HepG2 (cell line): ENCODE results near the gene RNFT2. TPM values are rescaled to one million over a fixed set of nuclear protein-coding genes. Genes with fewer than 3 reads are reported as not detected.

Experiments
- ATF3 ChIP-seq: sonication (generic); formaldehyde crosslinking; IDR thresholded peaks from 2 replicates; pipeline ENCODE4 v1.4.0; 2020; ENCODE audit warnings: missing genetic modification reagents
- BCL3 ChIP-seq: sonication (generic); formaldehyde crosslinking; IDR thresholded peaks from 2 replicates; pipeline ENCODE4 v1.5.1; 2020; ENCODE audit warnings: mild to moderate bottlenecking, missing genetic modification reagents, moderate library complexity
- HCFC1 ChIP-seq: fragments of 150-350 bp; IDR thresholded peaks from 2 replicates; pipeline ENCODE4 v1.6.1; 2014; ENCODE audit warnings: low read depth, low read length
- HINFP ChIP-seq: sonication (generic); formaldehyde crosslinking; IDR thresholded peaks from 2 replicates; pipeline ENCODE4 v1.4.0; 2020; ENCODE audit warnings: low read depth, mild to moderate bottlenecking, missing genetic modification reagents
- IRF2 ChIP-seq: IDR thresholded peaks from 2 replicates; pipeline ENCODE4 v1.6.1; 2018; ENCODE audit warnings: missing genetic modification reagents, missing compliant biosample characterization
- LCORL ChIP-seq, 2 experiments: fragments of 450-650 bp in 1 of 2; sonication (generic) in 1 of 2; formaldehyde crosslinking in 1 of 2; IDR thresholded peaks; 2 replicates each; pipeline versions ENCODE4 v1.5.0 to v1.6.1; 2017 to 2020; ENCODE audit warnings: antibody characterized with exemption in 1 of 2, missing genetic modification reagents in 1 of 2
- MYC ChIP-seq: sonication (generic); formaldehyde crosslinking; IDR thresholded peaks from 2 replicates; pipeline ENCODE4 v1.9.0; 2021; ENCODE audit warnings: missing genetic modification reagents, borderline replicate concordance
- PBX3 ChIP-seq: sonication (generic); formaldehyde crosslinking; IDR thresholded peaks from 2 replicates; pipeline ENCODE4 v1.8.1; 2023; ENCODE audit warnings: missing genetic modification reagents, inconsistent platforms, borderline replicate concordance
- RELA ChIP-seq: sonication (generic); formaldehyde crosslinking; IDR thresholded peaks from 2 replicates; pipeline ENCODE4 v1.4.0; 2020; ENCODE audit warnings: missing genetic modification reagents
- RFX1 ChIP-seq: fragments of 450-650 bp; IDR thresholded peaks from 2 replicates; pipeline ENCODE4 v1.6.1; 2017
- SALL1 ChIP-seq: sonication (generic); formaldehyde crosslinking; IDR thresholded peaks from 2 replicates; pipeline ENCODE4 v1.8.0; 2022; ENCODE audit warnings: mild to moderate bottlenecking, missing genetic modification reagents
- SIN3B ChIP-seq: fragments of 150-350 bp; IDR thresholded peaks from 2 replicates; pipeline ENCODE4 v1.6.1; 2014; ENCODE audit warnings: low read length
- SRSF4 ChIP-seq: fragments of 200-400 bp; formaldehyde crosslinking; IDR thresholded peaks from one replicate; pipeline ENCODE4 v1.6.1; 2018; ENCODE audit warnings: mild to moderate bottlenecking, low read depth, low read length, moderate library complexity; ENCODE audit not compliant: poor library complexity, severe bottlenecking
- TFDP2 ChIP-seq: sonication (generic); formaldehyde crosslinking; IDR thresholded peaks from 2 replicates; pipeline ENCODE4 v1.4.0; 2020; ENCODE audit warnings: missing genetic modification reagents
- ZBTB20 ChIP-seq: sonication (generic); formaldehyde crosslinking; IDR thresholded peaks from 2 replicates; pipeline ENCODE4 v1.8.1; 2023; ENCODE audit warnings: missing genetic modification reagents, low read depth, mild to moderate bottlenecking, borderline replicate concordance
- ZFP1 ChIP-seq: IDR thresholded peaks from 2 replicates; pipeline ENCODE4 v1.6.1; 2016
- ZFX ChIP-seq: sonication (generic); formaldehyde crosslinking; IDR thresholded peaks from 2 replicates; pipeline ENCODE4 v1.4.0; 2020; ENCODE audit warnings: mild to moderate bottlenecking, low read depth, missing genetic modification reagents, moderate library complexity
- ZNF513 ChIP-seq: sonication (generic); formaldehyde crosslinking; conservative IDR thresholded peaks from 2 replicates; pipeline ENCODE4 v1.5.0; 2020; ENCODE audit warnings: missing genetic modification reagents
- ZNF883 ChIP-seq: sonication (generic); formaldehyde crosslinking; IDR thresholded peaks from 2 replicates; pipeline ENCODE4 v1.5.1; 2020; ENCODE audit warnings: mild to moderate bottlenecking, missing genetic modification reagents; ENCODE audit errors: not compliant biosample characterization
- polyA plus RNA-seq, 8 experiments: library from polyadenylated mRNA; depleted of rRNA in 3 of 8; stranded (reverse) in 7 of 8; unstranded in 1 of 8; fragments of >200 nt; fragmentation: Illumina TruSeq in 4 of 8; extraction: Trizol in 4 of 8; gene quantifications; 2 replicates each; pipeline versions ENCODE4 v1.2.1 to v1.2.3, GENCODE V29; 2011 to 2016; ENCODE audit warnings: low read depth in 4 of 8, missing spikeins in 1 of 8, mixed read lengths in 1 of 8; ENCODE audit not compliant: insufficient read depth in 1 of 8
- total RNA-seq, 5 experiments: library from RNA; depleted of rRNA; stranded (reverse); fragments of >200 nt; fragmentation: Illumina TruSeq; extraction: Trizol; gene quantifications; 2 replicates each; pipeline ENCODE4 v1.2.3, GENCODE V29; 2016; ENCODE audit warnings: low read depth in 1 of 5

The RNFT2 gene
- total and polyA plus RNA-seq, 2 of the 13 experiments (the other 11 are each of a cell fraction or from before 2014, with no cell fraction given) = 3.3 to 8.3 TPM

- TF ChIP-seq IRF2 = 0 out of 2 replicates have a peak, but pooled peaks have one; percentile 14
- TF ChIP-seq RFX1 = peak; percentile 86
- peak; percentile 42 for TF ChIP-seq SALL1 (CRISPR knock-in tag)
- TF ChIP-seq ATF3 (CRISPR knock-in tag) = peak; percentile 87
- no peak for TF ChIP-seq RELA
- 0 out of 2 replicates have a peak, but pooled peaks have one; percentile 21 for TF ChIP-seq ZNF513 (CRISPR knock-in tag)
- peak; percentile 61 for TF ChIP-seq TFDP2
- peak; percentile 49 for TF ChIP-seq ZNF883 (CRISPR knock-in tag)
- TF ChIP-seq PBX3 (CRISPR knock-in tag) = no peak
- TF ChIP-seq ZBTB20 (CRISPR knock-in tag) = 0 out of 2 replicates have a peak, but pooled peaks have one; percentile 32
- TF ChIP-seq SRSF4 = no peak
- peak; percentile 59; the same call in 1 of the 2 replicates for TF ChIP-seq SIN3B
- peak; percentile 53; the same call in 1 of the 2 replicates for TF ChIP-seq BCL3 (CRISPR knock-in tag)
- no peak for TF ChIP-seq LCORL (IDR thresholded peaks at IDR 0.05)
- no peak for TF ChIP-seq LCORL (CRISPR knock-in tag; IDR thresholded peaks at IDR 0.05)
- peak; percentile 39 for TF ChIP-seq MYC (CRISPR knock-in tag)
- TF ChIP-seq ZFP1 (CRISPR knock-in tag) = no peak
- TF ChIP-seq HINFP = 0 out of 2 replicates have a peak, but pooled peaks have one; percentile 38
- peak; percentile 57; the same call in 1 of the 2 replicates for TF ChIP-seq HCFC1
- peak; percentile 88 for TF ChIP-seq ZFX (CRISPR knock-in tag)
Measured at GRCh38 chr12:116818948-116819832, 81.1 kb downstream of the RNFT2 start (continued).
